ENCODE results near the gene C12orf76. TPM values are rescaled to one million over a fixed set of nuclear protein-coding genes. Genes with fewer than 3 reads are reported as not detected.

Gene C12orf76
- total and polyA plus RNA-seq, 2 of the 13 experiments (the other 11 are each of a cell fraction or from before 2014, with no cell fraction given), result 15.8 to 38.4 TPM

DNA sequence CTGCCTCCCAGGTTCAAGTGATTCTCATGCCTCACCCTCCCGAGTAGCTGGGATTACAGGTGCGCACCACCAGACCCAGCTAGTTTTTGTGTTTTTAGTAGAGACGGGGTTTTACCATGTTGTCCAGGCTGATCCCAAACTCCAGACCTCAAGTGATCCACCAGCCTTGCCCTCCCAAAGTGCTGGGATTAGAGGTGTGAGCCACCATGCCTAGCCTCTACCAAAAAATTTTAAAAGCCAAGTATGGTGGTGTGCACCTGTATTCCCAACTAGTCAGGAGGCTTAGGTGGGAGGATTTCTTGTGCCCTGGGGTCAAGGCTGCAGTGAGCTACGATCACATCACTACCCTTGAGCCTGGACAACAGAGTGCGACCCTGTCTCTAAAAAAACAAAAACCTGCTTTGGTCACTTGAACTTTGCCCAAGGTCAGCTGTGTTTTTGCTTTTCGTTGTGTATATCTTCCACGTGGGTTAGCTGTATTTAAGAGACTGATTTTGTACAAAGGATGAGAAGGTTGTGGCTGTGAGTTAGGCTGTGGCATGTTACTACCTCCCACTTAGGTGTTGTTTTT, 12.7 kb downstream of the C12orf76 start (continued):
- TF ChIP-seq, protein P1, sequence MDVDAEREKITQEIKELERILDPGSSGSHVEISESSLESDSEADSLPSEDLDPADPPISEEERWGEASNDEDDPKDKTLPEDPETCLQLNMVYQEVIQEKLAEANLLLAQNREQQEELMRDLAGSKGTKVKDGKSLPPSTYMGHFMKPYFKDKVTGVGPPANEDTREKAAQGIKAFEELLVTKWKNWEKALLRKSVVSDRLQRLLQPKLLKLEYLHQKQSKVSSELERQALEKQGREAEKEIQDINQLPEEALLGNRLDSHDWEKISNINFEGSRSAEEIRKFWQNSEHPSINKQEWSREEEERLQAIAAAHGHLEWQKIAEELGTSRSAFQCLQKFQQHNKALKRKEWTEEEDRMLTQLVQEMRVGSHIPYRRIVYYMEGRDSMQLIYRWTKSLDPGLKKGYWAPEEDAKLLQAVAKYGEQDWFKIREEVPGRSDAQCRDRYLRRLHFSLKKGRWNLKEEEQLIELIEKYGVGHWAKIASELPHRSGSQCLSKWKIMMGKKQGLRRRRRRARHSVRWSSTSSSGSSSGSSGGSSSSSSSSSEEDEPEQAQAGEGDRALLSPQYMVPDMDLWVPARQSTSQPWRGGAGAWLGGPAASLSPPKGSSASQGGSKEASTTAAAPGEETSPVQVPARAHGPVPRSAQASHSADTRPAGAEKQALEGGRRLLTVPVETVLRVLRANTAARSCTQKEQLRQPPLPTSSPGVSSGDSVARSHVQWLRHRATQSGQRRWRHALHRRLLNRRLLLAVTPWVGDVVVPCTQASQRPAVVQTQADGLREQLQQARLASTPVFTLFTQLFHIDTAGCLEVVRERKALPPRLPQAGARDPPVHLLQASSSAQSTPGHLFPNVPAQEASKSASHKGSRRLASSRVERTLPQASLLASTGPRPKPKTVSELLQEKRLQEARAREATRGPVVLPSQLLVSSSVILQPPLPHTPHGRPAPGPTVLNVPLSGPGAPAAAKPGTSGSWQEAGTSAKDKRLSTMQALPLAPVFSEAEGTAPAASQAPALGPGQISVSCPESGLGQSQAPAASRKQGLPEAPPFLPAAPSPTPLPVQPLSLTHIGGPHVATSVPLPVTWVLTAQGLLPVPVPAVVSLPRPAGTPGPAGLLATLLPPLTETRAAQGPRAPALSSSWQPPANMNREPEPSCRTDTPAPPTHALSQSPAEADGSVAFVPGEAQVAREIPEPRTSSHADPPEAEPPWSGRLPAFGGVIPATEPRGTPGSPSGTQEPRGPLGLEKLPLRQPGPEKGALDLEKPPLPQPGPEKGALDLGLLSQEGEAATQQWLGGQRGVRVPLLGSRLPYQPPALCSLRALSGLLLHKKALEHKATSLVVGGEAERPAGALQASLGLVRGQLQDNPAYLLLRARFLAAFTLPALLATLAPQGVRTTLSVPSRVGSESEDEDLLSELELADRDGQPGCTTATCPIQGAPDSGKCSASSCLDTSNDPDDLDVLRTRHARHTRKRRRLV (CRISPR knock-in tag; IDR thresholded peaks at IDR 0.05), result no peak
- no peak for TF ChIP-seq ZNF367 (CRISPR knock-in tag; IDR thresholded peaks at IDR 0.05; ENCODE audit: borderline replicate concordance)
- TF ChIP-seq, protein P2, sequence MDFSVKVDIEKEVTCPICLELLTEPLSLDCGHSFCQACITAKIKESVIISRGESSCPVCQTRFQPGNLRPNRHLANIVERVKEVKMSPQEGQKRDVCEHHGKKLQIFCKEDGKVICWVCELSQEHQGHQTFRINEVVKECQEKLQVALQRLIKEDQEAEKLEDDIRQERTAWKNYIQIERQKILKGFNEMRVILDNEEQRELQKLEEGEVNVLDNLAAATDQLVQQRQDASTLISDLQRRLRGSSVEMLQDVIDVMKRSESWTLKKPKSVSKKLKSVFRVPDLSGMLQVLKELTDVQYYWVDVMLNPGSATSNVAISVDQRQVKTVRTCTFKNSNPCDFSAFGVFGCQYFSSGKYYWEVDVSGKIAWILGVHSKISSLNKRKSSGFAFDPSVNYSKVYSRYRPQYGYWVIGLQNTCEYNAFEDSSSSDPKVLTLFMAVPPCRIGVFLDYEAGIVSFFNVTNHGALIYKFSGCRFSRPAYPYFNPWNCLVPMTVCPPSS (IDR thresholded peaks at IDR 0.05), result no peak
- TF ChIP-seq ZNF282 (IDR thresholded peaks at IDR 0.05; ENCODE audit: partially characterized antibody), result no peak
- 0 out of 2 replicates have a peak, but pooled peaks have one; percentile 37 for TF ChIP-seq DPF2 (CRISPR knock-in tag; IDR thresholded peaks at IDR 0.05; ENCODE audit: borderline replicate concordance, low read depth)
- TF ChIP-seq, protein P3, sequence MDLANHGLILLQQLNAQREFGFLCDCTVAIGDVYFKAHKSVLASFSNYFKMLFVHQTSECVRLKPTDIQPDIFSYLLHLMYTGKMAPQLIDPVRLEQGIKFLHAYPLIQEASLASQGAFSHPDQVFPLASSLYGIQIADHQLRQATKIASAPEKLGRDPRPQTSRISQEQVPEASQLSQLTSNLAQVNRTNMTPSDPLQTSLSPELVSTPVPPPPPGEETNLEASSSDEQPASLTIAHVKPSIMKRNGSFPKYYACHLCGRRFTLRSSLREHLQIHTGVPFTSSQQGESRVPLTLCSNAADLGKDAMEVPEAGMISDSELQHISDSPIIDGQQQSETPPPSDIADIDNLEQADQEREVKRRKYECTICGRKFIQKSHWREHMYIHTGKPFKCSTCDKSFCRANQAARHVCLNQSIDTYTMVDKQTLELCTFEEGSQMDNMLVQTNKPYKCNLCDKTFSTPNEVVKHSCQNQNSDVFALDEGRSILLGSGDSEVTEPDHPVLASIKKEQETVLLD (CRISPR knock-in tag; IDR thresholded peaks at IDR 0.05; ENCODE audit: low read depth), result no peak
- TF ChIP-seq ZNF577 (CRISPR knock-in tag; IDR thresholded peaks at IDR 0.05; ENCODE audit: borderline replicate concordance, low read depth), result no peak
- no peak for TF ChIP-seq TP53 (CRISPR knock-in tag; conservative IDR thresholded peaks at IDR 0.05)
- TF ChIP-seq SNRNP70 (IDR thresholded peaks at IDR 0.05; ENCODE audit: low read depth, low read length), result no peak
- TF ChIP-seq ZNF549 (CRISPR knock-in tag; IDR thresholded peaks at IDR 0.05), result 0 out of 2 replicates have a peak, but pooled peaks have one; percentile 57
- no peak for TF ChIP-seq RBFOX2 (IDR thresholded peaks at IDR 0.05; ENCODE audit: low read depth, low read length)
- TF ChIP-seq, protein P4, sequence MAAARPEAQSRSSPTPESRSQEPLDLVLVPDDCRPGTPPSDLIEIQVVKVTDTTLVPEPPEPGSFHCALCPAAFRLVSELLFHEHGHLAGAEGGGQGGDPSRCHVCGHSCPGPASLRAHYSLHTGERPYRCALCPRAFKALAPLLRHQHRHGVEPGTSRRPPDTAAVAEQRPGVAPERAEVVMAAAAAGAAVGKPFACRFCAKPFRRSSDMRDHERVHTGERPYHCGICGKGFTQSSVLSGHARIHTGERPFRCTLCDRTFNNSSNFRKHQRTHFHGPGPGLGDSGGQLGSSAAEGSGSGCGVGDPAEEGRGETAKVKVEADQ (CRISPR knock-in tag; IDR thresholded peaks at IDR 0.05; ENCODE audit: borderline replicate concordance), result no peak; the same call in 1 of the 2 replicates
- no peak for TF ChIP-seq REXO4 (CRISPR knock-in tag; IDR thresholded peaks at IDR 0.05; ENCODE audit: borderline replicate concordance)
- TF ChIP-seq NKX3-1 (CRISPR knock-in tag; IDR thresholded peaks at IDR 0.05), result no peak
- TF ChIP-seq, protein P5, sequence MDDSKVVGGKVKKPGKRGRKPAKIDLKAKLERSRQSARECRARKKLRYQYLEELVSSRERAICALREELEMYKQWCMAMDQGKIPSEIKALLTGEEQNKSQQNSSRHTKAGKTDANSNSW (CRISPR knock-in tag; IDR thresholded peaks at IDR 0.05; ENCODE audit: borderline replicate concordance), result no peak
- no peak for TF ChIP-seq ATM (IDR thresholded peaks at IDR 0.05; ENCODE audit: borderline replicate concordance)
- no peak for TF ChIP-seq ZFP1 (CRISPR knock-in tag; IDR thresholded peaks at IDR 0.05)
- no peak for TF ChIP-seq IKZF1 (IDR thresholded peaks at IDR 0.05)
- 0 out of 2 replicates have a peak, but pooled peaks have one; percentile 32 for TF ChIP-seq ZNF224 (CRISPR knock-in tag; IDR thresholded peaks at IDR 0.05)
- TF ChIP-seq ESRRA (CRISPR knock-in tag; IDR thresholded peaks at IDR 0.05; ENCODE audit: low read depth), result peak; percentile 67
- TF ChIP-seq ZNF230 (CRISPR knock-in tag; IDR thresholded peaks at IDR 0.05), result no peak
- TF ChIP-seq ZNF256 (CRISPR knock-in tag; conservative IDR thresholded peaks at IDR 0.05), result no peak
- TF ChIP-seq SAFB2 (CRISPR knock-in tag; IDR thresholded peaks at IDR 0.05; ENCODE audit: borderline replicate concordance, low read depth), result peak; percentile 55; the same call in 1 of the 2 replicates

Data from HepG2 (cell line).